Right lobe of liver (tissue), 4 donors: Measurements from ENCODE around the gene KCNJ11.

ENCODE experiments used
- POLR2A ChIP-seq: fragments of 450-650 bp; IDR thresholded peaks from one replicate; pipeline ENCODE4 v1.6.1; 2017; ENCODE audit warnings: antibody characterized with exemption, mild to moderate bottlenecking
- TF ChIP-seq, protein P1 (sequence below), 4 donors: fragments of 200-600 bp in 3 of 4; fragments of 450-650 bp in 1 of 4; IDR thresholded peaks; one replicate each; pipeline versions ENCODE4 v1.5.1 to v1.8.0; 2016 to 2022; ENCODE audit warnings: antibody characterized with exemption in 4 of 4, mild to moderate bottlenecking in 2 of 4
- donor health status: DM: no; HTN: no; CAD: no.
- donor health status: DM: no; HTN: no; CAD: no.
- donor health status: DM: no; HTN: yes; CAD: no.

DNA sequence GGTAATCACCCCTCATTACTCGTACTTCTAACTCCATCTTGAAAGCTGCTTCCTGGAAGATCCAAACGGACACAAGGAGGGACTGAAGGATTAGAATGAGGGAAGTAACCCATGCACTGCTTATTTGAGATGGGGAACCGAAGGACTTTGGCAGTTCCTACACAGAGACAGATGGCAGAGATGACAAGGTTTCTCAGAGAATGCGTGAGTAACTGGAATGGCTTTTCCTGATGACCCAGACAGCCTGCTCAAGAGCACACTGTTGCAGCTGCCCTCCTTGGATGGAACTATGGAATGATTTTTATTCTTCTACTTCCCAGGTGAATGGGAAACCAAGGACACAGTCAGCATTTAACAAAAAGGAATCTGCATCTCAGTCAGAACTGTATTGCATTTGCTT, 7.3 kb downstream of the KCNJ11 start:
- TF ChIP-seq POLR2A, result no peak
- TF ChIP-seq, protein P1, sequence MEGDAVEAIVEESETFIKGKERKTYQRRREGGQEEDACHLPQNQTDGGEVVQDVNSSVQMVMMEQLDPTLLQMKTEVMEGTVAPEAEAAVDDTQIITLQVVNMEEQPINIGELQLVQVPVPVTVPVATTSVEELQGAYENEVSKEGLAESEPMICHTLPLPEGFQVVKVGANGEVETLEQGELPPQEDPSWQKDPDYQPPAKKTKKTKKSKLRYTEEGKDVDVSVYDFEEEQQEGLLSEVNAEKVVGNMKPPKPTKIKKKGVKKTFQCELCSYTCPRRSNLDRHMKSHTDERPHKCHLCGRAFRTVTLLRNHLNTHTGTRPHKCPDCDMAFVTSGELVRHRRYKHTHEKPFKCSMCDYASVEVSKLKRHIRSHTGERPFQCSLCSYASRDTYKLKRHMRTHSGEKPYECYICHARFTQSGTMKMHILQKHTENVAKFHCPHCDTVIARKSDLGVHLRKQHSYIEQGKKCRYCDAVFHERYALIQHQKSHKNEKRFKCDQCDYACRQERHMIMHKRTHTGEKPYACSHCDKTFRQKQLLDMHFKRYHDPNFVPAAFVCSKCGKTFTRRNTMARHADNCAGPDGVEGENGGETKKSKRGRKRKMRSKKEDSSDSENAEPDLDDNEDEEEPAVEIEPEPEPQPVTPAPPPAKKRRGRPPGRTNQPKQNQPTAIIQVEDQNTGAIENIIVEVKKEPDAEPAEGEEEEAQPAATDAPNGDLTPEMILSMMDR (IDR thresholded peaks at IDR 0.05), result no peak
